Left ventricle myocardium inferior (tissue), 1 donor: Measurements from ENCODE around the gene ANTXR1. TPM values are rescaled to one million over a fixed set of nuclear protein-coding genes. Genes with fewer than 3 reads are reported as not detected.

Experiments
- DNase-seq: peaks from one replicate; pipeline ENCODE4 v3.0.0-alpha.2; 2020
- H3K27ac ChIP-seq: fragments of 200-600 bp; replicated peaks from 2 replicates; pipeline ENCODE4 v1.8.0; 2021
- H3K27me3 ChIP-seq: fragments of 200-600 bp; 2 replicates; pipeline ENCODE4 v1.8.0; 2021; ENCODE audit warnings: low read depth
- H3K36me3 ChIP-seq: fragments of 200-600 bp; 2 replicates; pipeline ENCODE4 v1.8.0; 2021
- H3K4me1 ChIP-seq: fragments of 200-600 bp; 2 replicates; pipeline ENCODE4 v1.8.0; 2021
- H3K4me3 ChIP-seq: fragments of 200-600 bp; 2 replicates; pipeline ENCODE4 v1.8.0; 2021; ENCODE audit warnings: mild to moderate bottlenecking, moderate library complexity
- H3K9me3 ChIP-seq: fragments of 200-600 bp; replicated peaks from 2 replicates; pipeline ENCODE4 v1.8.0; 2021
- intact Hi-C: fragments of 100-400 bp; cut with micrococcal nuclease; formaldehyde crosslinking; loops from one replicate; pipeline ENCODE4 v1.11.0; 2022
- total RNA-seq: library from RNA; stranded (reverse); fragmentation: NEBNext Ultra II Directional; extraction: Animal tissue kit (Norgen Biotek cat#: 25700); gene quantifications from one replicate; pipeline ENCODE4 v1.2.1, GENCODE V29; 2021
- TF ChIP-seq, protein P1 (sequence below): fragments of 200-600 bp; IDR thresholded peaks from 2 replicates; pipeline ENCODE4 v1.8.0; 2021; ENCODE audit warnings: antibody characterized with exemption, mild to moderate bottlenecking, borderline replicate concordance
- donor health status: DM: no; HTN: yes; CAD: no; lungs with severe emphysema.

ANTXR1 gene
- total RNA-seq, 1 donor from 2014 or later, result 23.3 TPM

DNA sequence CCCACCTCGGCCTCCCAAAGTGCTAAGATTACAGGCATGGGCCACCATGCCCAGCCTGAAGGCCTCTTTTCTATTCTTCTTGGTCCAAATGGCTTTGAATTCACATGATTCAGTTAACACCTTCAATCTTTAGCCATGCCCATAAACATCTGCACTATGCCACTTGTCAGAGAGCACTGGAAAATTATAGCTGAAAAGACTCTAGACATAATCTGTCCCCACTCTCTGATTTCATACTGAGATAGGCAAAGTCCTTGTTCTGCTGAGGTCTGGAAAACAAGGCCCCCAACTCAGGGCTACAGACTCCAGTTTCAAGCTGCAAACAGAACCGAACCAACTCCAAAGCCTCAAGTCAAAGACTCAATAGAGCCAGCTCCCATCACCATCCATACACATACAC, 170.7 kb downstream of the ANTXR1 start:
- no peak overlapping the region for H3K4me3 ChIP-seq
- H3K4me1 ChIP-seq, result peaks cover 10% of the 10 kb centered on the region
- no peak overlapping the region for H3K27ac ChIP-seq
- H3K27me3 ChIP-seq, result no peaks in the 10 kb centered on the region
- H3K9me3 ChIP-seq, result no peaks in the 10 kb centered on the region
- TF ChIP-seq, protein P1, sequence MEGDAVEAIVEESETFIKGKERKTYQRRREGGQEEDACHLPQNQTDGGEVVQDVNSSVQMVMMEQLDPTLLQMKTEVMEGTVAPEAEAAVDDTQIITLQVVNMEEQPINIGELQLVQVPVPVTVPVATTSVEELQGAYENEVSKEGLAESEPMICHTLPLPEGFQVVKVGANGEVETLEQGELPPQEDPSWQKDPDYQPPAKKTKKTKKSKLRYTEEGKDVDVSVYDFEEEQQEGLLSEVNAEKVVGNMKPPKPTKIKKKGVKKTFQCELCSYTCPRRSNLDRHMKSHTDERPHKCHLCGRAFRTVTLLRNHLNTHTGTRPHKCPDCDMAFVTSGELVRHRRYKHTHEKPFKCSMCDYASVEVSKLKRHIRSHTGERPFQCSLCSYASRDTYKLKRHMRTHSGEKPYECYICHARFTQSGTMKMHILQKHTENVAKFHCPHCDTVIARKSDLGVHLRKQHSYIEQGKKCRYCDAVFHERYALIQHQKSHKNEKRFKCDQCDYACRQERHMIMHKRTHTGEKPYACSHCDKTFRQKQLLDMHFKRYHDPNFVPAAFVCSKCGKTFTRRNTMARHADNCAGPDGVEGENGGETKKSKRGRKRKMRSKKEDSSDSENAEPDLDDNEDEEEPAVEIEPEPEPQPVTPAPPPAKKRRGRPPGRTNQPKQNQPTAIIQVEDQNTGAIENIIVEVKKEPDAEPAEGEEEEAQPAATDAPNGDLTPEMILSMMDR, result no peak
- intact Hi-C loops, result no loop called here
- H3K36me3 ChIP-seq, result peaks cover 16% of the 10 kb centered on the region
- no peak for DNase-seq

DNA sequence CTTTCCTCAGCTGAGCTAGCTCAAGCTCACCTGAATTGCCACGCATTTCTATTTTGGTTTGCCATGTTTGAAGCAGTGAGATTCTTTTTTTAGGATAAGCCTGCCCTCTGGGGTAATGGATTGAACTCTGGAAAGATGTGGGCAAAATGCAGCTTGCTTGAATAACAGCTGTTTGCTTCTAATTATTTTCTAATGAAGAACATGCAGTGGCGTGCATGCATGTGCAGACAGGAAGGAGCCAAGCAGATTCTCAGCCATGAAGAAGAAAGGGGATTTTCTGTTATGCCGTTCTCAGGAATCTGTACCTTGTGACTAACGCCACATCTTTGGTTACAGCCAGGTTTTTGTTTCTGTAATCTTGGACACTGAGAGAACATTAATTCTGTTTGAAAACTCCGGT, 171.2 kb downstream of the ANTXR1 start:
- Histone ChIP-seq H3K4me3 (no peak overlapping the region), H3K9me3 (no peaks in the 10 kb centered on the region), H3K4me1 (peaks cover 10% of the 10 kb centered on the region), H3K36me3 (peaks cover 16% of the 10 kb centered on the region), H3K27me3 (no peaks in the 10 kb centered on the region), H3K27ac (no peak overlapping the region)
- no peak for DNase-seq
- TF ChIP-seq, protein P1, result no peak
- intact Hi-C loops, result no loop called here

DNA sequence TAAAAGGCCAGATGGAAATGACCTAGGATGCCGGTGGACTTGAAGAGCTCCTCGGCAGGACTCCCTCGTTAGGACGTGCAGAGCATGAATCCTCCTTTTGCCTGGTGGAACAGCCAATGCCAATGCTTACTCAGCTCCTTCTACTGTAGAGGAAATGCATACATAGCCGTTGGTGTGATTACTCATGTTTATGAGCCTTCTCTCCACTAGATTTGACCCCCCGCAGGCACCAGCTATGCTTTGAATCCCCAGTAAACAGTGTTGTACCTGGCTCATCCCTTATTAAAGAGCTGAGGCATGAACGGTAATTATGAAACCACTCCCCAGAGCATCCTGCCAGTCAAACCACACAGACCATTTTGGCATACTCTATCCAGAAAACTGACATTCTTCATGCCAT, 172.8 kb downstream of the ANTXR1 start:
- H3K36me3 ChIP-seq, result peaks cover 16% of the 10 kb centered on the region
- no peaks in the 10 kb centered on the region for H3K9me3 ChIP-seq
- TF ChIP-seq, protein P1, result no peak
- H3K27me3 ChIP-seq, result no peaks in the 10 kb centered on the region
- no peak overlapping the region for H3K4me3 ChIP-seq
- H3K27ac ChIP-seq, result no peak overlapping the region
- DNase-seq, result no peak
- intact Hi-C loops, result no loop called here
- peaks cover 6% of the 10 kb centered on the region for H3K4me1 ChIP-seq

DNA sequence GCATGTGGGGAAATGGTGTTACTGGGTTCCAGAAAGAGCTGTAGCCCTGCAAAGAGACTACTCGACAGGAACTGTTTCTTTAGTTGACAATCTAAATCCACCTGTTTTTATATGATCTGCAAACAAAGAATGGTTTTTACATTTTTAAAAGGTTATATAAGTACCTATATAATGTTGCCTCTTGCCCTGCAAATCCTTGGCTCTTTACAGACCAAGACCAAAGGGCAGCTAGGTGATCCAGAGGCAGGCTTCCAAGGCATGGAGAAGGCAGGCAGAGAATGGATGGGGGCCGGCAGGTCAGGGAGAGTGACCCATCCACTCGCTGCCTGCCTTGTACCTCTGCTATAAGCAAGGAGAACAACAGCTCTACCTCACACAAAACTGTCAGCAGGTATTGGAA, 173.6 kb downstream of the ANTXR1 start:
- H3K27me3 ChIP-seq, result no peaks in the 10 kb centered on the region
- no peak for DNase-seq
- H3K4me3 ChIP-seq, result no peak overlapping the region
- no peak overlapping the region for H3K27ac ChIP-seq
- H3K36me3 ChIP-seq, result peaks cover 16% of the 10 kb centered on the region
- TF ChIP-seq, protein P1, result no peak
- intact Hi-C loops, result no loop called here
- H3K4me1 ChIP-seq, result peaks cover 6% of the 10 kb centered on the region
- no peaks in the 10 kb centered on the region for H3K9me3 ChIP-seq

DNA sequence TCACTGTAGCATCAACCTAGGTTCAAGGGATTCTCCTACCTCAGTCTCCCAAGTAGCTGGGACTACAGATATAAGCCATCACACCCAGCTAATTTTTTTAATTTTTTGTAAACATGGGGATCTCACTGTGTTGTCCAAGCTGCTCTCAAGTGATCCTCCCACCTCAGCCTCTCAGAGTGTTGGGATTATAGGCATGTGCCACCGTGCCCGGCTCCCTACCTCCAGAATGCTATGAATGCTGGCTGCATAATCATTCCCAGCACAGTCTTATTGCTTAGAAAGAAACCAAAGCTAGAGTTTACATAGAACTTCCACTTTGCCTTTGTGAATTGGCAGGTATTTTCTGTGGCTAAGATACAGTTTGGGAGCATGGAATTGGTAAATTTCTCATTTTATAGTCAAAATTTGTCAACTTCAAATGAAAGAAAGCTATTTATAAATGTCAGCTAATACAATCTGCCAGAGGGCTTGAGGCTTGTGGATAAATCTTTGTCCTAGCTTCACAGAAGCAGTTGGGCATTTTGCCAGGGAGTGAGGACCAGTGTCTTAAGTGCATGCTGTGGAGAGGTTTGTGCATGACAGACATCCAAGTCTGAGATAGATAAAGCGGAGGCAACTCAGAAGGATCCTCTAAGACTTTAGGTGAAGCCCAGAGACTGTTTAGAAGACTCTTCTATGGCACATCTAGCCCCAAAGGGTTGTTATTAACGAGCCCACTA, 175.4 kb downstream of the ANTXR1 start:
- Histone ChIP-seq H3K36me3 (peaks cover 9% of the 10 kb centered on the region), H3K9me3 (no peaks in the 10 kb centered on the region), H3K4me1 (peaks cover 6% of the 10 kb centered on the region), H3K4me3 (no peak overlapping the region), H3K27me3 (no peaks in the 10 kb centered on the region), H3K27ac (no peak overlapping the region)
- intact Hi-C loops, result no loop called here
- DNase-seq, result no peak
- TF ChIP-seq, protein P1, result no peak
